Liver (tissue), 10 donors: ENCODE data around the gene FLT3LG. TPM values are rescaled to one million over a fixed set of nuclear protein-coding genes. Genes with fewer than 3 reads are reported as not detected.

Experiments
- DNase-seq: peaks from one replicate; pipeline ENCODE4 v3.0.0-alpha.2; 2017; ENCODE audit warnings: low spot score
- H3K27ac ChIP-seq, 2 donors: one replicate each; pipeline ENCODE4 v1.7.0; 2013; ENCODE audit warnings: inconsistent platforms in 2 of 2, low read length in 2 of 2, control low read depth in 1 of 2, low read depth in 1 of 2, mild to moderate bottlenecking in 1 of 2
- H3K27me3 ChIP-seq, 4 donors: one replicate each; pipeline versions ENCODE4 v1.6.1 to v1.7.0; 2013; ENCODE audit warnings: low read length in 3 of 4, inconsistent platforms in 1 of 4, mild to moderate bottlenecking in 1 of 4, moderate library complexity in 1 of 4; ENCODE audit not compliant: control insufficient read depth in 4 of 4, insufficient read depth in 4 of 4
- H3K36me3 ChIP-seq, 4 donors: one replicate each; pipeline versions ENCODE4 v1.6.1 to v1.7.0; 2013; ENCODE audit warnings: low read length in 3 of 4, mild to moderate bottlenecking in 3 of 4, low read depth in 1 of 4, moderate library complexity in 1 of 4; ENCODE audit not compliant: control insufficient read depth in 4 of 4, insufficient read depth in 3 of 4
- H3K4me1 ChIP-seq, 4 donors: one replicate each; pipeline versions ENCODE4 v1.6.1 to v1.7.0; 2013; ENCODE audit warnings: low read length in 3 of 4, mild to moderate bottlenecking in 3 of 4, moderate library complexity in 1 of 4; ENCODE audit not compliant: control insufficient read depth in 4 of 4, insufficient read depth in 4 of 4
- H3K4me3 ChIP-seq, 3 donors: one replicate each; pipeline versions ENCODE4 v1.6.1 to v1.7.0; 2013; ENCODE audit warnings: low read length in 3 of 3, control low read depth in 1 of 3, low read depth in 1 of 3, mild to moderate bottlenecking in 1 of 3
- H3K9ac ChIP-seq, 2 donors: one replicate each; pipeline ENCODE4 v1.7.0; 2013; ENCODE audit warnings: low read length in 2 of 2, mild to moderate bottlenecking in 2 of 2, moderate library complexity in 2 of 2, control low read depth in 1 of 2, low read depth in 1 of 2
- H3K9me3 ChIP-seq, 4 donors: one replicate each; pipeline versions ENCODE4 v1.6.1 to v1.7.0; 2013; ENCODE audit warnings: low read length in 3 of 4; ENCODE audit not compliant: control insufficient read depth in 4 of 4
- EGR1 ChIP-seq, 2 donors: IDR thresholded peaks; 2 replicates each; pipeline ENCODE4 v1.6.1; 2016 to 2018; ENCODE audit warnings: antibody characterized with exemption in 2 of 2, low read depth in 2 of 2
- FOXA1 ChIP-seq: IDR thresholded peaks from 2 replicates; pipeline ENCODE4 v1.6.1; 2016; ENCODE audit warnings: antibody characterized with exemption
- FOXA2 ChIP-seq: IDR thresholded peaks from 2 replicates; pipeline ENCODE4 v1.6.1; 2016; ENCODE audit warnings: antibody characterized with exemption
- GABPA ChIP-seq, 2 donors: IDR thresholded peaks in 1 of 2; conservative IDR thresholded peaks in 1 of 2; 2 replicates each; pipeline ENCODE4 v1.6.1; 2016; ENCODE audit warnings: antibody characterized with exemption in 2 of 2, mild to moderate bottlenecking in 1 of 2, moderate library complexity in 1 of 2
- HNF4A ChIP-seq, 2 donors: conservative IDR thresholded peaks; 2 replicates each; pipeline ENCODE4 v1.6.1; 2016; ENCODE audit warnings: antibody characterized with exemption in 2 of 2, mild to moderate bottlenecking in 2 of 2
- HNF4G ChIP-seq: IDR thresholded peaks from 2 replicates; pipeline ENCODE4 v1.6.1; 2016; ENCODE audit warnings: antibody characterized with exemption
- RAD21 ChIP-seq, 2 donors: IDR thresholded peaks; 2 replicates each; pipeline ENCODE4 v1.6.1; 2016; ENCODE audit warnings: antibody characterized with exemption in 2 of 2, mild to moderate bottlenecking in 2 of 2
- RXRA ChIP-seq, 2 donors: IDR thresholded peaks; 2 replicates each; pipeline ENCODE4 v1.6.1; 2017 to 2018; ENCODE audit warnings: antibody characterized with exemption in 2 of 2, mild to moderate bottlenecking in 1 of 2
- SP1 ChIP-seq: IDR thresholded peaks from 2 replicates; pipeline ENCODE4 v1.6.1; 2018; ENCODE audit warnings: antibody characterized with exemption, mild to moderate bottlenecking
- TAF1 ChIP-seq: conservative IDR thresholded peaks from 2 replicates; pipeline ENCODE4 v1.6.1; 2016; ENCODE audit warnings: antibody characterized with exemption, mild to moderate bottlenecking
- YY1 ChIP-seq: IDR thresholded peaks from 2 replicates; pipeline ENCODE4 v1.6.1; 2016; ENCODE audit warnings: antibody characterized with exemption, mild to moderate bottlenecking
- WGBS: extraction: QIAGEN DNeasy Blood & Tissue Kit; methylation state at CpG from one replicate; pipeline ENCODE4 v1.1.7; 2013; 5-methylcytosine and 5-hydroxymethylcytosine counted together
- polyA plus RNA-seq, 2 donors: library from polyadenylated mRNA; stranded (reverse) in 1 of 2; unstranded in 1 of 2; fragments of 200-250 nt in 1 of 2; fragments of >200 nt in 1 of 2; fragmentation: Nextera tagmentation in 1 of 2; extraction: Ambion mirVana in 1 of 2; gene quantifications; one replicate each; pipeline versions ENCODE4 v1.2.1 to v1.2.3, GENCODE V29; 2013 to 2015
- small RNA-seq: library from RNA; depleted of rRNA; stranded (forward); fragments of <200 nt; gene quantifications from one replicate; pipeline ENCODE3, GENCODE V24; 2014
- total RNA-seq, 2 donors: library from RNA; depleted of rRNA; stranded (reverse); fragments of >200 nt; gene quantifications; one replicate each; pipeline ENCODE4 v1.2.3, GENCODE V29; 2014
- TF ChIP-seq, protein P1 (sequence below): IDR thresholded peaks from 2 replicates; pipeline ENCODE4 v1.6.1; 2016; ENCODE audit warnings: antibody characterized with exemption
- TF ChIP-seq, protein P2 (sequence below): IDR thresholded peaks from 2 replicates; pipeline ENCODE4 v1.6.1; 2016; ENCODE audit warnings: antibody characterized with exemption
- TF ChIP-seq, protein P3 (sequence below): fragments of 150-350 bp; IDR thresholded peaks from 2 replicates; pipeline ENCODE4 v1.5.1; 2017; ENCODE audit warnings: improper control_type of control experiment, low read depth, low read length; ENCODE audit not compliant: missing input control
- TF ChIP-seq, protein P4 (sequence below): IDR thresholded peaks from 2 replicates; pipeline ENCODE4 v1.6.1; 2016; ENCODE audit warnings: antibody characterized with exemption
- donor health status: healthy.
- donor health status: healthy.
- donor health status: healthy.
- donor health status: healthy.
- donor health status: healthy.

Gene FLT3LG
- total and polyA plus RNA-seq, 4 donors: 0.65 to 4.3 (median 2.2) TPM

GRCh38 chr19:49533551-49534488 lies 59.8 kb downstream of the FLT3LG start:
- Histone ChIP-seq H3K27ac (no peak overlapping the region), H3K27me3 (no peaks in the 10 kb centered on the region), H3K9ac (no peak overlapping the region), H3K9me3 (no peaks in the 10 kb centered on the region), H3K4me3 (peak overlapping the region in 1 of 3 donors; percentile 39), H3K36me3 (peaks cover 7 to 43% (median 29%) of the 10 kb centered on the region in 4 donors), H3K4me1 (peaks cover 0 to 3% (median 0%) of the 10 kb centered on the region in 4 donors)
- peak; percentile 91 for DNase-seq
- no peak for TF ChIP-seq EGR1 (IDR thresholded peaks at IDR 0.05; ENCODE audit: low read depth in 2 of 2)
- no peak for TF ChIP-seq SP1
- no peak for TF ChIP-seq RAD21 (IDR thresholded peaks at IDR 0.05)
- TF ChIP-seq HNF4A (conservative IDR thresholded peaks at IDR 0.05): no peak
- TF ChIP-seq RXRA (IDR thresholded peaks at IDR 0.05): no peak
- no peak for TF ChIP-seq GABPA (IDR thresholded peaks at IDR 0.05 in 1 of 2, conservative IDR thresholded peaks at IDR 0.05 in 1 of 2)
- no peak for TF ChIP-seq HNF4G
- TF ChIP-seq, protein P1, sequence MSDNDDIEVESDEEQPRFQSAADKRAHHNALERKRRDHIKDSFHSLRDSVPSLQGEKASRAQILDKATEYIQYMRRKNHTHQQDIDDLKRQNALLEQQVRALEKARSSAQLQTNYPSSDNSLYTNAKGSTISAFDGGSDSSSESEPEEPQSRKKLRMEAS: no peak
- TF ChIP-seq TAF1: no peak
- TF ChIP-seq YY1: no peak
- TF ChIP-seq, protein P2, sequence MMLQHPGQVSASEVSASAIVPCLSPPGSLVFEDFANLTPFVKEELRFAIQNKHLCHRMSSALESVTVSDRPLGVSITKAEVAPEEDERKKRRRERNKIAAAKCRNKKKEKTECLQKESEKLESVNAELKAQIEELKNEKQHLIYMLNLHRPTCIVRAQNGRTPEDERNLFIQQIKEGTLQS: no peak
- TF ChIP-seq FOXA1: no peak
- TF ChIP-seq, protein P3, sequence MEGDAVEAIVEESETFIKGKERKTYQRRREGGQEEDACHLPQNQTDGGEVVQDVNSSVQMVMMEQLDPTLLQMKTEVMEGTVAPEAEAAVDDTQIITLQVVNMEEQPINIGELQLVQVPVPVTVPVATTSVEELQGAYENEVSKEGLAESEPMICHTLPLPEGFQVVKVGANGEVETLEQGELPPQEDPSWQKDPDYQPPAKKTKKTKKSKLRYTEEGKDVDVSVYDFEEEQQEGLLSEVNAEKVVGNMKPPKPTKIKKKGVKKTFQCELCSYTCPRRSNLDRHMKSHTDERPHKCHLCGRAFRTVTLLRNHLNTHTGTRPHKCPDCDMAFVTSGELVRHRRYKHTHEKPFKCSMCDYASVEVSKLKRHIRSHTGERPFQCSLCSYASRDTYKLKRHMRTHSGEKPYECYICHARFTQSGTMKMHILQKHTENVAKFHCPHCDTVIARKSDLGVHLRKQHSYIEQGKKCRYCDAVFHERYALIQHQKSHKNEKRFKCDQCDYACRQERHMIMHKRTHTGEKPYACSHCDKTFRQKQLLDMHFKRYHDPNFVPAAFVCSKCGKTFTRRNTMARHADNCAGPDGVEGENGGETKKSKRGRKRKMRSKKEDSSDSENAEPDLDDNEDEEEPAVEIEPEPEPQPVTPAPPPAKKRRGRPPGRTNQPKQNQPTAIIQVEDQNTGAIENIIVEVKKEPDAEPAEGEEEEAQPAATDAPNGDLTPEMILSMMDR: no peak
- TF ChIP-seq, protein P4, sequence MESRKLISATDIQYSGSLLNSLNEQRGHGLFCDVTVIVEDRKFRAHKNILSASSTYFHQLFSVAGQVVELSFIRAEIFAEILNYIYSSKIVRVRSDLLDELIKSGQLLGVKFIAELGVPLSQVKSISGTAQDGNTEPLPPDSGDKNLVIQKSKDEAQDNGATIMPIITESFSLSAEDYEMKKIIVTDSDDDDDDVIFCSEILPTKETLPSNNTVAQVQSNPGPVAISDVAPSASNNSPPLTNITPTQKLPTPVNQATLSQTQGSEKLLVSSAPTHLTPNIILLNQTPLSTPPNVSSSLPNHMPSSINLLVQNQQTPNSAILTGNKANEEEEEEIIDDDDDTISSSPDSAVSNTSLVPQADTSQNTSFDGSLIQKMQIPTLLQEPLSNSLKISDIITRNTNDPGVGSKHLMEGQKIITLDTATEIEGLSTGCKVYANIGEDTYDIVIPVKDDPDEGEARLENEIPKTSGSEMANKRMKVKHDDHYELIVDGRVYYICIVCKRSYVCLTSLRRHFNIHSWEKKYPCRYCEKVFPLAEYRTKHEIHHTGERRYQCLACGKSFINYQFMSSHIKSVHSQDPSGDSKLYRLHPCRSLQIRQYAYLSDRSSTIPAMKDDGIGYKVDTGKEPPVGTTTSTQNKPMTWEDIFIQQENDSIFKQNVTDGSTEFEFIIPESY: no peak
- TF ChIP-seq FOXA2: no peak
- WGBS: 56% methylated on average over 87 of the region's 87 CpGs

DNA sequence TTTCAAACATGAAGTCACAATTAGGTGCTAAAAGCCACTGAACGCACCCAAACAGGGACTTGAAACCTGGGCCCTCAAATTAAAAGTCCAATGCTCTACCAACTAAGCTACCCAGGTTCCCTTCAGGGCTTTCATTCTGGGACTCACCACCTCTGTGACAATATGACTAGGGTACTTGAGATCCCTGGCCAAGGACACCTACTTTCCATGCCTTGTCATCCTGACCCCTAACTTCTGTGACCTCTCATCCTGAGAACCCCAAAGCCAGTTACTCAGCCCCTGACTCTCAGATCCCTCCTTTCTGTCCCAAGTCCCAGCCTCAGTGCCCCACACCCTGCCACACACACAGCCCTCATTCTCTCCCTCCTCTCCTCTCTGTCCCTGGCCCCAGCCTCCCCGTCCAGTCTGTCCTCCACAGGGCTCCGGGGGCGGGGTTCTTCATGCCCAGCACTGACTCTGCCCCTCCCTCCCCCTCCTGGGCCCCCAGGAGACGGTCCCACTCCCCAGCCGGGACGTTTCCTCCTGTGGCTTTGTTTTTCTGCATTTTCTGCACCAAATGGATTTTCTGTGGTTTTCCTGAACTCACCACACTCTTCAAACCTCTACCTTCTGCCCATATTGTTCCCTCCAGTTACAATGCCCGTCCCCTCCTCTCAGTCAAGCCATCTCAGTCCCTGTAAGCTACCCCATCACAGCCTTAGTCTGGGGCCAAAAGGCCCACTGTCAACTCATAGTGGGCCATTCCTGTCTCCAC lies 60.8 kb downstream of the FLT3LG start:
- Histone ChIP-seq H3K4me1 (peaks cover 0 to 3% (median 0%) of the 10 kb centered on the region in 4 donors), H3K27ac (no peak overlapping the region), H3K36me3 (peaks cover 11 to 45% (median 33%) of the 10 kb centered on the region in 4 donors), H3K9ac (no peak overlapping the region), H3K4me3 (no peak overlapping the region), H3K27me3 (no peaks in the 10 kb centered on the region), H3K9me3 (no peaks in the 10 kb centered on the region)
- WGBS: 83% methylated on average over 8 of the region's 8 CpGs
- DNase-seq: no peak
- TF ChIP-seq RXRA (IDR thresholded peaks at IDR 0.05) (no peak), FOXA2 (no peak), EGR1 (IDR thresholded peaks at IDR 0.05; ENCODE audit: low read depth in 2 of 2) (no peak)

Small RNA genes within 50 kb of the gene (small RNA-seq; reads per million reads assigned to genes)
- gene COX6CP7 (not detected), gene MIR150 (11.5 reads per million, percentile 95 among the genes with 10 or more reads in this experiment), gene SNORD32A (not detected), gene SNORD33 (not detected), gene SNORD34 (not detected), gene SNORD35A (not detected), gene SNORD35B (not detected)

Other genes starting within 250 kb of the FLT3LG start
- gene SLC6A16, start 149.0 kb upstream of the FLT3LG start, total RNA-seq: 1 to 10 TPM in 1 of 2 donors, under 1 TPM in 1; 0.19 to 1.2 TPM
- gene SLC6A16, start 149.0 kb upstream of the FLT3LG start, polyA plus RNA-seq: 1 to 10 TPM; 1.8 to 2.7 TPM
- 1 to 10 TPM; 2.9 to 9.6 TPM for gene CD37, start 138.8 kb upstream of the FLT3LG start, total RNA-seq
- 1 to 10 TPM; 3.7 to 4.1 TPM for gene CD37, start 138.8 kb upstream of the FLT3LG start, polyA plus RNA-seq
- gene TEAD2, start 111.8 kb upstream of the FLT3LG start, total RNA-seq: 1 to 10 TPM; 3.3 to 8.1 TPM
- gene TEAD2, start 111.8 kb upstream of the FLT3LG start, polyA plus RNA-seq: 1 to 10 TPM; 3.6 to 5.2 TPM
- under 1 TPM in 1 of 2 donors, not detected in 1; 0.14 TPM for gene DKKL1, start 110.3 kb upstream of the FLT3LG start, total RNA-seq
- under 1 TPM in 1 of 2 donors, not detected in 1; 0.16 TPM for gene DKKL1, start 110.3 kb upstream of the FLT3LG start, polyA plus RNA-seq
- not detected for gene KASH5, start 86.0 kb upstream of the FLT3LG start, total RNA-seq
- gene KASH5, start 86.0 kb upstream of the FLT3LG start, polyA plus RNA-seq: not detected
- gene PTH2, start 50.8 kb upstream of the FLT3LG start, total RNA-seq: not detected
- not detected for gene PTH2, start 50.8 kb upstream of the FLT3LG start, polyA plus RNA-seq
- gene GFY, start 48.8 kb upstream of the FLT3LG start, total RNA-seq: not detected
- gene GFY, start 48.8 kb upstream of the FLT3LG start, polyA plus RNA-seq: not detected
- gene SLC17A7, start 32.7 kb upstream of the FLT3LG start, total RNA-seq: under 1 TPM in 1 of 2 donors, not detected in 1; 0.08 TPM
- under 1 TPM in 1 of 2 donors, not detected in 1; 0.06 TPM for gene SLC17A7, start 32.7 kb upstream of the FLT3LG start, polyA plus RNA-seq
- gene PIH1D1, start 22.4 kb upstream of the FLT3LG start, total RNA-seq: 10 to 100 TPM; 48.6 to 59.4 TPM
- 10 to 100 TPM; 41.4 to 45.8 TPM for gene PIH1D1, start 22.4 kb upstream of the FLT3LG start, polyA plus RNA-seq
- gene ALDH16A1, start 21.0 kb upstream of the FLT3LG start, total RNA-seq: 10 to 100 TPM; 21.3 to 35.8 TPM
- gene ALDH16A1, start 21.0 kb upstream of the FLT3LG start, polyA plus RNA-seq: 10 to 100 TPM in 1 of 2 donors, 1 to 10 TPM in 1; 5.2 to 21.8 TPM
- 1,000 to 10,000 TPM in 1 of 2 donors, 100 to 1,000 TPM in 1; 444 to 1,553 TPM for gene RPL13A, start 13.4 kb downstream of the FLT3LG start, total RNA-seq
- 1,000 to 10,000 TPM in 1 of 2 donors, 100 to 1,000 TPM in 1; 472 to 1,021 TPM for gene RPL13A, start 13.4 kb downstream of the FLT3LG start, polyA plus RNA-seq
- gene RPS11, start 22.2 kb downstream of the FLT3LG start, total RNA-seq: 1,000 to 10,000 TPM in 1 of 2 donors, 100 to 1,000 TPM in 1; 985 to 1,212 TPM
- 1,000 to 10,000 TPM in 1 of 2 donors, 100 to 1,000 TPM in 1; 514 to 1,329 TPM for gene RPS11, start 22.2 kb downstream of the FLT3LG start, polyA plus RNA-seq
- 100 to 1,000 TPM; 123 to 146 TPM for gene FCGRT, start 38.4 kb downstream of the FLT3LG start, total RNA-seq
- gene FCGRT, start 38.4 kb downstream of the FLT3LG start, polyA plus RNA-seq: 100 to 1,000 TPM; 237 TPM
- 1 to 10 TPM; 4.9 to 9.8 TPM for gene RCN3, start 53.8 kb downstream of the FLT3LG start, total RNA-seq
- 1 to 10 TPM; 5.8 to 8.2 TPM for gene RCN3, start 53.8 kb downstream of the FLT3LG start, polyA plus RNA-seq
- 10 to 100 TPM; 19.3 to 33.3 TPM for gene NOSIP, start 106.3 kb downstream of the FLT3LG start, total RNA-seq
- 10 to 100 TPM; 27.7 to 45.2 TPM for gene NOSIP, start 106.3 kb downstream of the FLT3LG start, polyA plus RNA-seq
- gene PRRG2, start 107.1 kb downstream of the FLT3LG start, total RNA-seq: 1 to 10 TPM; 1.1 to 1.4 TPM
- 1 to 10 TPM; 2.8 TPM for gene PRRG2, start 107.1 kb downstream of the FLT3LG start, polyA plus RNA-seq
- gene PRR12, start 117.0 kb downstream of the FLT3LG start, total RNA-seq: 1 to 10 TPM; 2.8 TPM
- gene PRR12, start 117.0 kb downstream of the FLT3LG start, polyA plus RNA-seq: 1 to 10 TPM in 1 of 2 donors, under 1 TPM in 1; 0.86 to 3.5 TPM
- 1 to 10 TPM; 4.1 to 5.7 TPM for gene RRAS, start 165.9 kb downstream of the FLT3LG start, total RNA-seq
- 10 to 100 TPM; 16.5 to 18.5 TPM for gene RRAS, start 165.9 kb downstream of the FLT3LG start, polyA plus RNA-seq
- gene SCAF1, start 168.0 kb downstream of the FLT3LG start, total RNA-seq: 10 to 100 TPM in 1 of 2 donors, 1 to 10 TPM in 1; 9.2 to 10.6 TPM
- gene SCAF1, start 168.0 kb downstream of the FLT3LG start, polyA plus RNA-seq: 10 to 100 TPM in 1 of 2 donors, 1 to 10 TPM in 1; 4.6 to 17.6 TPM
- 10 to 100 TPM; 24.4 to 31.7 TPM for gene IRF3, start 191.6 kb downstream of the FLT3LG start, total RNA-seq
- 10 to 100 TPM; 18.2 to 33.6 TPM for gene IRF3, start 191.6 kb downstream of the FLT3LG start, polyA plus RNA-seq
- 1 to 10 TPM; 1.6 to 6.3 TPM for gene BCL2L12, start 191.7 kb downstream of the FLT3LG start, total RNA-seq
- 10 to 100 TPM in 1 of 2 donors, 1 to 10 TPM in 1; 7.2 to 15.7 TPM for gene BCL2L12, start 191.7 kb downstream of the FLT3LG start, polyA plus RNA-seq
- gene PRMT1, start 203.1 kb downstream of the FLT3LG start, total RNA-seq: 10 to 100 TPM; 61.6 to 67.2 TPM
- 10 to 100 TPM; 35.1 to 46.0 TPM for gene PRMT1, start 203.1 kb downstream of the FLT3LG start, polyA plus RNA-seq
- gene ADM5, start 215.4 kb downstream of the FLT3LG start, total RNA-seq: under 1 TPM; 0.28 to 0.84 TPM
- gene ADM5, start 215.4 kb downstream of the FLT3LG start, polyA plus RNA-seq: under 1 TPM; 0.11 to 0.23 TPM
- under 1 TPM; 0.37 to 0.50 TPM for gene CPT1C, start 216.9 kb downstream of the FLT3LG start, total RNA-seq
- under 1 TPM; 0.67 to 0.75 TPM for gene CPT1C, start 216.9 kb downstream of the FLT3LG start, polyA plus RNA-seq